Astrocyte of the cerebellum (primary cell): ENCODE results near the gene PTPN7.
A peak's percentile ranks its signal among the peaks of the same experiment; 100 is the strongest.

ENCODE experiments used
- DNase-seq: peaks from one replicate; pipeline ENCODE4 v3.0.0-alpha.2; 2011; ENCODE audit warnings: low read depth
- H3K4me3 ChIP-seq: 2 replicates; pipeline ENCODE4 v1.5.1; 2011; ENCODE audit warnings: mild to moderate bottlenecking, low read depth, low read length, moderate library complexity
- in situ Hi-C: cut with HindIII; loops from 2 replicates; pipeline ENCODE4 v1.10.0; 2017; ENCODE audit warnings: low sequenced_read_pairs
- TF ChIP-seq, protein P1 (sequence below): IDR thresholded peaks from 2 replicates; pipeline ENCODE4 v1.5.1; 2012; ENCODE audit warnings: low read length, low read depth, moderate library complexity, mild to moderate bottlenecking; ENCODE audit errors: missing control alignments

The PTPN7 gene

DNA sequence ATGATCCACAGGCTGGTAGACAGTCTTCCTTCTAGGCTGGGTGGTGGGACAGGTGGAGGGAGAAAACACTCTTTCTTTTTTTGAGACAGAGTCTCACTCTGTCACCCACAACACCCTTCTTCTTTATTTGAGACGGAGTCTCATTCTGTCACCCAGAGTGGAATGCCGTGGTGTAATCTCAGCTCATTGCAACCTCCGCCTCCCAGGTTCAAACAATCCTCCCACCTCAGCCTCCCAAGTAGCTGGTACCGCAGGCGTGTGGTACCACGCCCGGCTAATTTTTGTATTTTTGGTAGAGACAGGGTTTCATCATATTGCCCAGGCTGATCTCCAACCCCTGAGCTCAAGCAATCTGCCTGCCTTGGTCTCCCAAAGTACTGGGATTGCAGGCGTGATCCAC, 34.8 kb downstream of the PTPN7 start:
- TF ChIP-seq, protein P1, sequence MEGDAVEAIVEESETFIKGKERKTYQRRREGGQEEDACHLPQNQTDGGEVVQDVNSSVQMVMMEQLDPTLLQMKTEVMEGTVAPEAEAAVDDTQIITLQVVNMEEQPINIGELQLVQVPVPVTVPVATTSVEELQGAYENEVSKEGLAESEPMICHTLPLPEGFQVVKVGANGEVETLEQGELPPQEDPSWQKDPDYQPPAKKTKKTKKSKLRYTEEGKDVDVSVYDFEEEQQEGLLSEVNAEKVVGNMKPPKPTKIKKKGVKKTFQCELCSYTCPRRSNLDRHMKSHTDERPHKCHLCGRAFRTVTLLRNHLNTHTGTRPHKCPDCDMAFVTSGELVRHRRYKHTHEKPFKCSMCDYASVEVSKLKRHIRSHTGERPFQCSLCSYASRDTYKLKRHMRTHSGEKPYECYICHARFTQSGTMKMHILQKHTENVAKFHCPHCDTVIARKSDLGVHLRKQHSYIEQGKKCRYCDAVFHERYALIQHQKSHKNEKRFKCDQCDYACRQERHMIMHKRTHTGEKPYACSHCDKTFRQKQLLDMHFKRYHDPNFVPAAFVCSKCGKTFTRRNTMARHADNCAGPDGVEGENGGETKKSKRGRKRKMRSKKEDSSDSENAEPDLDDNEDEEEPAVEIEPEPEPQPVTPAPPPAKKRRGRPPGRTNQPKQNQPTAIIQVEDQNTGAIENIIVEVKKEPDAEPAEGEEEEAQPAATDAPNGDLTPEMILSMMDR: no peak
- in situ Hi-C loops: no loop called here
- DNase-seq: no peak
- H3K4me3 ChIP-seq: no peak overlapping the region

DNA sequence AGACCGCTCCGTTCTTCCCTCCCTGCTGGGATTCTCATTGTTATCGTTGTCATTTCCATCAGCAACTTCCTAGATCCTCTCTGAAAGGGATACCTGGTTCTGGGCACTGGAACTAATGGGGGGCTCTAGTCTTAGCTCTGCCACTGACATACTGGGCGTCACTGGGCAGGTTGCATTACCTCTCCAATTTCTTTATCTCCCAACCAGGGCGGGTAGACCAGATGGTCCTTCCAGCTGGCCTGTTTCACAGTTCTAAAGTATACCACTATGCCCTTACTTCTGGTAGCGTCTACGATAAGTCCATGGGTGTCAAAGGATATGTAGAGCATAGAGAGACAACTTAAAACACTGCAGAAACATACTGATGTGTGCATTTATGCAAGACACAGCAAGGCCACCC, 36.3 kb downstream of the PTPN7 start:
- TF ChIP-seq, protein P1: no peak
- in situ Hi-C loops: no loop called here
- H3K4me3 ChIP-seq: no peak overlapping the region
- no peak for DNase-seq

DNA sequence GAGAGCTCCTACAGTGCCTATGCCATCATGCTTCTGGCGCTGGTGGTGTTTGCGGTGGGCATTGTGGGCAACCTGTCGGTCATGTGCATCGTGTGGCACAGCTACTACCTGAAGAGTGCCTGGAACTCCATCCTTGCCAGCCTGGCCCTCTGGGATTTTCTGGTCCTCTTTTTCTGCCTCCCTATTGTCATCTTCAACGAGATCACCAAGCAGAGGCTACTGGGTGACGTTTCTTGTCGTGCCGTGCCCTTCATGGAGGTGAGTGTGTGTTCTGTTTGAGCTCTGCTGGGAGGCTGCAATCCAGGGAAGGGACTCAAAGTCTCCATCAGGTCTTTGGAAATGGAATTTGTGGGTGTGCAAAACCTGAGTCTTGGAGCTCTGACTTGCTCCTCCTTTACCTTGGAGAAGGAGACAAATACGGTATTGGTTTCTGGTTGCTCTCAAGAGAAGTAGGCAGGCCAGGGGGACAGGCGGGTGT, 37.0 kb downstream of the PTPN7 start:
- H3K4me3 ChIP-seq: no peak overlapping the region
- DNase-seq: no peak
- in situ Hi-C loops: no loop called here
- TF ChIP-seq, protein P1: no peak

DNA sequence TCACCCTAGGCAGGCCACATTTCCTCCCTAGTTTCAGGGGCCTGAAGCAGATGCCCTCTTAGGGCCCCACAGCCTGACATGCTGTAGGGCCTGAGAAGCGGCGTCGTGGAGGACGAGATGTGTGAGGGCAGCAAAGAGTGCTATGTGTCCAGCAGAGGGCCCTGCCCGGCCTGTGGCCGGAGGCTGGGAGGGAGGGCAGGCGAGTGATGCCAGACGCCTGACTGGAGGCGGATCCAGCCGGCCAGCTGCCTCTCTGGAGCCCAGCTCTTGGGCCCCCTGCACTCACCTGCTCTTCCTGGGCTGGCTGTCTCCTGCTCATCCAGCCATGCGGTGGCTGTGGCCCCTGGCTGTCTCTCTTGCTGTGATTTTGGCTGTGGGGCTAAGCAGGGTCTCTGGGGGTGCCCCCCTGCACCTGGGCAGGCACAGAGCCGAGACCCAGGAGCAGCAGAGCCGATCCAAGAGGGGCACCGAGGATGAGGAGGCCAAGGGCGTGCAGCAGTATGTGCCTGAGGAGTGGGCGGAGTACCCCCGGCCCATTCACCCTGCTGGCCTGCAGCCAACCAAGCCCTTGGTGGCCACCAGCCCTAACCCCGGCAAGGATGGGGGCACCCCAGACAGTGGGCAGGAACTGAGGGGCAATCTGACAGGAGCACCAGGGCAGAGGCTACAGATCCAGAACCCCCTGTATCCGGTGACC, 37.6 kb downstream of the PTPN7 start, which contains the start of gene GPR37L1:
GPR37L1 (plus strand) TSS at position 279 of the 697 bp plus-strand sequence; CDS start at position 326, 47 bp downstream.
- no peak for DNase-seq
- TF ChIP-seq, protein P1: peak; percentile 52
- no peak within 1 kb of the TSS for H3K4me3 ChIP-seq
- in situ Hi-C loops: no loop called here

DNA sequence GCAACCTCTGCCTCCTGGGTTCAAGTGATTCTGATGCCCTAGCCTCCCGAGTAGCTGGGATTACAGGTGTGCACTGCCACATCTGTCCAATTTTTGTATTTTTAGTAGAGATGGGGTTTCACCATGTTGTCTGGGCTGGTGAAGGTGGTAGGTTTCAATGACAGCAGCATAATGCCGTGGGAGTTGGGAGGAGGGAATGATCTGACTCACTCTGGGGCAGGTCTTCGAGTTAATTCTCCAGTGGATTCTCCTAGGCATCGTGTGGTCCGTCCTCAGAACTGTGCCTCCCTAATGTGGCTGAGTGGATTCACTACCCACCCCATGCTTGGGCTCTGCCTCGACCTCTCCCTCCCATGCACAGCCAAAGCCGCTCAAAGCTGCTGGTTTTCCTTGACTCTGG, 39.4 kb downstream of the PTPN7 start:
- DNase-seq: no peak
- in situ Hi-C loops: no loop called here
- TF ChIP-seq, protein P1: no peak
- no peak overlapping the region for H3K4me3 ChIP-seq

DNA sequence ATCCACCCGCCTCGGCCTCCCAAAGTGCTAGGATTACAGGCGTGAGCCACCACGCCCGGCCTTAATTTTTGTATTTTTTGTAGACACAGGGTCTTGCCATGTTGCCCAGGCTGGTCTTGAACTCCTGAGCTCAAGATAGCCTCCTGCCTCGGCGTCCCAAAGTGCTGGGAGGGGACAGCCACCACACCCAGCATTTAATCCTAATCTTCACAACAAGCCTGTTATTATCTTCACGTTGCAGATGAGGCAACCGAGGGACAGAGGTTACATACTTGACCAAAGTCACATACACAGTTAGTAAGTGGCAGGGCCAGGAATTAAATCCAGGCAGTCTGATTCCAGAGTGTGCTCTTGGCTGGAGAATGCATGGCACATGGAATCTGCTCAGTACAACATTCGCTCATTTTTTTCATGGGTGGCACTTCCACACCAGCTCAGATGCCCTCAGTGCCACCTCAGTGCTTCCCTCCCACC, 42.5 kb downstream of the PTPN7 start:
- DNase-seq: no peak
- in situ Hi-C loops: no loop called here
- H3K4me3 ChIP-seq: no peak overlapping the region
- TF ChIP-seq, protein P1: no peak
